GM10248 (cell line): ENCODE measurements around the gene ZNF254.

ENCODE experiments used
- CTCF ChIA-PET: fragments of 300-600 bp; sonication (Branson Sonifier 250); formaldehyde crosslinking; extraction: SDS; loops from one replicate; lab custom pipeline; 2021; ENCODE audit warnings: antibody characterized with exemption; lab: Yijun Ruan, JAX
- POLR2A ChIA-PET: fragments of 350-650 bp; sonication (Branson Sonifier 250); formaldehyde crosslinking; extraction: SDS; loops from one replicate; lab custom pipeline; 2020; ENCODE audit warnings: antibody characterized with exemption; lab: Yijun Ruan, JAX
- DNase-seq: peaks from one replicate; pipeline ENCODE4 v3.0.0; 2012; ENCODE audit errors: extremely low spot score
- TF ChIP-seq, protein P1 (sequence below): IDR thresholded peaks from 2 replicates; pipeline ENCODE4 v1.5.1; 2012; ENCODE audit warnings: mild to moderate bottlenecking, low read depth; ENCODE audit errors: extremely low read depth, missing control alignments, control extremely low read depth

ZNF254 gene

GRCh38 chr19:24052811-24053210 lies 34.2 kb upstream of the ZNF254 start:
- CTCF ChIA-PET = no interaction called here
- DNase-seq = no peak
- TF ChIP-seq, protein P1, sequence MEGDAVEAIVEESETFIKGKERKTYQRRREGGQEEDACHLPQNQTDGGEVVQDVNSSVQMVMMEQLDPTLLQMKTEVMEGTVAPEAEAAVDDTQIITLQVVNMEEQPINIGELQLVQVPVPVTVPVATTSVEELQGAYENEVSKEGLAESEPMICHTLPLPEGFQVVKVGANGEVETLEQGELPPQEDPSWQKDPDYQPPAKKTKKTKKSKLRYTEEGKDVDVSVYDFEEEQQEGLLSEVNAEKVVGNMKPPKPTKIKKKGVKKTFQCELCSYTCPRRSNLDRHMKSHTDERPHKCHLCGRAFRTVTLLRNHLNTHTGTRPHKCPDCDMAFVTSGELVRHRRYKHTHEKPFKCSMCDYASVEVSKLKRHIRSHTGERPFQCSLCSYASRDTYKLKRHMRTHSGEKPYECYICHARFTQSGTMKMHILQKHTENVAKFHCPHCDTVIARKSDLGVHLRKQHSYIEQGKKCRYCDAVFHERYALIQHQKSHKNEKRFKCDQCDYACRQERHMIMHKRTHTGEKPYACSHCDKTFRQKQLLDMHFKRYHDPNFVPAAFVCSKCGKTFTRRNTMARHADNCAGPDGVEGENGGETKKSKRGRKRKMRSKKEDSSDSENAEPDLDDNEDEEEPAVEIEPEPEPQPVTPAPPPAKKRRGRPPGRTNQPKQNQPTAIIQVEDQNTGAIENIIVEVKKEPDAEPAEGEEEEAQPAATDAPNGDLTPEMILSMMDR = no peak
- POLR2A ChIA-PET = no interaction called here

DNA sequence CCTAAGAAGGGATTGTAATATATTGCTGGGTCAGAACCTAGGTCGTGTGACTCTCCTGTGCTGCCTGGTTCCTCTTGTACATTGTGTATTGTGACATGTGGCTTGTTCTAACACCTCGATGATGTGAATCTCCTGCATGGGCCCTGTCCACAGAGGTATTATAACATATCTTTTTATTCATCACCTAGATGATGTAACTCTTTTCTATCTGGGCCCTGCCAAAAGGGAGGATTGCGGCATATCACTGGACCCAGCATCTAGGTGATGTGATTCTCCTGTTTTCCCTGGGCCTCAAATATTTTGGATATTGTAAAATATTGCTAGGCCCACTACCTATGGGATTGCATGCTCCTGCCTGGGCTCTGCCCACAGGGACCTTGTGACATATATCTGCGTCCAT lies 33.4 kb upstream of the ZNF254 start:
- DNase-seq = no peak
- POLR2A ChIA-PET = no interaction called here
- TF ChIP-seq, protein P1 = no peak
- CTCF ChIA-PET = no interaction called here

GRCh38 chr19:24054044-24054935 lies 32.7 kb upstream of the ZNF254 start:
- CTCF ChIA-PET = no interaction called here
- POLR2A ChIA-PET = no interaction called here
- TF ChIP-seq, protein P1 = no peak
- DNase-seq = no peak

- TF ChIP-seq, protein P1 = no peak
- DNase-seq = no peak
- CTCF ChIA-PET = no interaction called here
- POLR2A ChIA-PET = no interaction called here
Measured at GRCh38 chr19:24055548-24055947, 31.4 kb upstream of the ZNF254 start.

GRCh38 chr19:24057144-24057543 lies 29.8 kb upstream of the ZNF254 start:
- TF ChIP-seq, protein P1 = no peak
- ChIA-PET POLR2A (no interaction called here), CTCF (no interaction called here)
- DNase-seq = no peak

- TF ChIP-seq, protein P1 = no peak
- ChIA-PET CTCF (no interaction called here), POLR2A (no interaction called here)
- DNase-seq = no peak
Measured at GRCh38 chr19:24059563-24060295, 27.3 kb upstream of the ZNF254 start.
